Umbilical cord (tissue), 2 donors: ENCODE measurements around the gene IGF2. TPM values are rescaled to one million over a fixed set of nuclear protein-coding genes. Genes with fewer than 3 reads are reported as not detected.
"Not testable (repeated sequence)": the region's sequence is repeated elsewhere in the genome, so short reads cannot be mapped to it uniquely, and the experiment has no call there.

Experiments
- DNase-seq: peaks from one replicate; pipeline ENCODE4 v3.0.0-alpha.2; 2015; ENCODE audit warnings: low spot score
- total RNA-seq: library from RNA; depleted of rRNA; stranded (reverse); fragments of >200 nt; gene quantifications from one replicate; pipeline ENCODE4 v1.2.3, GENCODE V29; 2014; ENCODE audit warnings: low replicate concordance; ENCODE audit not compliant: insufficient read depth

The IGF2 gene
- total RNA-seq, 1 donor from 2014 or later: 2,215 TPM

GRCh38 chr11:2124736-2125484 lies 14.3 kb downstream of the IGF2 start:
- DNase-seq: not testable (repeated sequence)

- no peak for DNase-seq
Measured at GRCh38 chr11:2123628-2123960, 15.6 kb downstream of the IGF2 start.

- no peak for DNase-seq
Measured at GRCh38 chr11:2122907-2123627, 16.1 kb downstream of the IGF2 start.

- no peak for DNase-seq
Measured at GRCh38 chr11:2122222-2122906, 16.8 kb downstream of the IGF2 start.

GRCh38 chr11:2121227-2122130 lies 17.7 kb downstream of the IGF2 start:
- DNase-seq: no peak

- DNase-seq: no peak
Measured at GRCh38 chr11:2120359-2121100, 18.7 kb downstream of the IGF2 start.

- DNase-seq: no peak
Measured at GRCh38 chr11:2118677-2119076, 20.5 kb downstream of the IGF2 start.

- no peak for DNase-seq
Measured at GRCh38 chr11:2116680-2117079, 22.5 kb downstream of the IGF2 start.

- no peak for DNase-seq
Measured at GRCh38 chr11:2115308-2115707, 23.9 kb downstream of the IGF2 start.

GRCh38 chr11:2114430-2115241 lies 24.6 kb downstream of the IGF2 start:
- DNase-seq: no peak

- DNase-seq: no peak
Measured at GRCh38 chr11:2113776-2114175, 25.4 kb downstream of the IGF2 start.

GRCh38 chr11:2110521-2110920 lies 28.7 kb downstream of the IGF2 start:
- no peak for DNase-seq

GRCh38 chr11:2109541-2110019 lies 29.6 kb downstream of the IGF2 start:
- peak; percentile 55 for DNase-seq

- DNase-seq: no peak
Measured at GRCh38 chr11:2108675-2109491, 30.3 kb downstream of the IGF2 start.

GRCh38 chr11:2107941-2108630 lies 31.1 kb downstream of the IGF2 start:
- DNase-seq: no peak

- no peak for DNase-seq
Measured at GRCh38 chr11:2107521-2107920, 31.7 kb downstream of the IGF2 start.

GRCh38 chr11:2106583-2107209 lies 32.5 kb downstream of the IGF2 start:
- no peak for DNase-seq

- DNase-seq: no peak
Measured at GRCh38 chr11:2105511-2105910, 33.7 kb downstream of the IGF2 start.
